ENCODE measurements around the gene FIGNL1.

FIGNL1 gene

DNA sequence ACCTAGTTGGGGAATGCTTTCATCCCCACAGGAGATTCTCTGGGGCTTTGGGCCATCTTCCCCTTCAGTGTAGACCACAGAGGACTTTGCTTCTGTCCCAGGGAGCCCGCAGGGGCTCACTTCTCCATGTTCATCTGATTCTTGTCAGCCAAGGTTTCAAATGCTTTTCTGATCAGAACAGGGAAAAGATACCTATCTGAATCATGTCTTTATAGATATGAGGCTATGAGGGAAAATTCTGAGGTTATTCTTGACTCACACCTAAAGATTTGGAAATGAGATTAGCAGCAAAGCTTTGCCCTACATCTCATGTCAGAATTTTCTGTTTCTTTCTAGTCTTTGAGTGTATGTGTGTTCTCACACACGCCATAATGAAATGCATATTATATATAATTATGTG lies 53.3 kb downstream of the FIGNL1 start:
- FAIRE-seq, result no peak

- no peak for FAIRE-seq
Observed at GRCh38 chr7:50394315-50394714, 55.8 kb downstream of the FIGNL1 start.

Measured in islet of Langerhans (tissue), 1 donor.